Endothelial cell (in vitro differentiated cells): ENCODE data around the gene CD207. TPM values are rescaled to one million over a fixed set of nuclear protein-coding genes. Genes with fewer than 3 reads are reported as not detected.

Experiments used
- DNase-seq: peaks from one replicate; pipeline ENCODE4 v3.0.0; 2021; ENCODE audit warnings: low spot score
- H3K27ac Mint-ChIP-seq: one replicate; pipeline ENCODE4 v1.8.0; 2021; ENCODE audit warnings: mixed read lengths, inconsistent platforms; ENCODE audit not compliant: unreplicated experiment
- H3K27me3 Mint-ChIP-seq: one replicate; pipeline ENCODE4 v1.8.0; 2021; ENCODE audit warnings: mild to moderate bottlenecking, moderate library complexity, mixed read lengths, inconsistent platforms; ENCODE audit not compliant: unreplicated experiment
- H3K36me3 Mint-ChIP-seq: one replicate; pipeline ENCODE4 v1.8.0; 2021; ENCODE audit warnings: mild to moderate bottlenecking, low read depth, mixed read lengths, inconsistent platforms; ENCODE audit not compliant: unreplicated experiment
- H3K4me1 Mint-ChIP-seq: one replicate; pipeline ENCODE4 v1.8.0; 2021; ENCODE audit warnings: mild to moderate bottlenecking, mixed read lengths, inconsistent platforms; ENCODE audit not compliant: unreplicated experiment
- H3K4me3 Mint-ChIP-seq: one replicate; pipeline ENCODE4 v1.8.0; 2021; ENCODE audit warnings: mild to moderate bottlenecking, mixed read lengths, inconsistent platforms; ENCODE audit not compliant: unreplicated experiment
- H3K9me3 Mint-ChIP-seq: one replicate; pipeline ENCODE4 v1.8.0; 2021; ENCODE audit warnings: mixed read lengths, inconsistent platforms; ENCODE audit not compliant: unreplicated experiment
- CTCF ChIP-seq: fragments of 200-600 bp; sonication (generic); IDR thresholded peaks from one replicate; pipeline ENCODE4 v1.5.0; 2021; ENCODE audit warnings: antibody characterized with exemption; ENCODE audit not compliant: unreplicated experiment
- total RNA-seq: library from RNA; stranded (reverse); fragmentation: NEBNext Ultra II Directional; extraction: Animal tissue kit (Norgen Biotek cat#: 25700); gene quantifications from one replicate; pipeline ENCODE4 v1.2.1, GENCODE V29; 2021; ENCODE audit not compliant: unreplicated experiment

CD207 gene
- total RNA-seq, 1 donor from 2014 or later, result 0.74 TPM

- Mint-ChIP-seq H3K9me3 (no peaks in the 10 kb centered on the region), H3K4me1 (peaks cover 58% of the 10 kb centered on the region), H3K27me3 (peaks cover 6% of the 10 kb centered on the region), H3K36me3 (peaks cover 13% of the 10 kb centered on the region), H3K27ac (peak overlapping the region; percentile 93), H3K4me3 (peak overlapping the region; percentile 16)
- no peak for TF ChIP-seq CTCF
- no peak for DNase-seq
Observed at GRCh38 chr2:70829916-70830315, 5.7 kb downstream of the CD207 start.

- peak overlapping the region; percentile 71 for H3K4me3 Mint-ChIP-seq
- DNase-seq, result peak; percentile 20
- no peak for TF ChIP-seq CTCF
- peaks cover 6% of the 10 kb centered on the region for H3K27me3 Mint-ChIP-seq
- peaks cover 13% of the 10 kb centered on the region for H3K36me3 Mint-ChIP-seq
- peak overlapping the region; percentile 93 for H3K27ac Mint-ChIP-seq
- H3K4me1 Mint-ChIP-seq, result peaks cover 55% of the 10 kb centered on the region
- no peaks in the 10 kb centered on the region for H3K9me3 Mint-ChIP-seq
Observed at GRCh38 chr2:70828914-70829824, 6.4 kb downstream of the CD207 start.

GRCh38 chr2:70828115-70828514 lies 7.5 kb downstream of the CD207 start:
- Mint-ChIP-seq H3K27me3 (peaks cover 4% of the 10 kb centered on the region), H3K36me3 (peaks cover 7% of the 10 kb centered on the region), H3K4me1 (peaks cover 56% of the 10 kb centered on the region), H3K9me3 (no peaks in the 10 kb centered on the region), H3K4me3 (no peak overlapping the region), H3K27ac (no peak overlapping the region)
- no peak for TF ChIP-seq CTCF
- no peak for DNase-seq

- peaks cover 4% of the 10 kb centered on the region for H3K36me3 Mint-ChIP-seq
- no peaks in the 10 kb centered on the region for H3K9me3 Mint-ChIP-seq
- peak overlapping the region; percentile 54 for H3K4me3 Mint-ChIP-seq
- peaks cover 56% of the 10 kb centered on the region for H3K4me1 Mint-ChIP-seq
- peak overlapping the region; percentile 89 for H3K27ac Mint-ChIP-seq
- DNase-seq, result no peak
- TF ChIP-seq CTCF, result no peak
- peaks cover 4% of the 10 kb centered on the region for H3K27me3 Mint-ChIP-seq
Observed at GRCh38 chr2:70827388-70827787, 8.2 kb downstream of the CD207 start.

GRCh38 chr2:70826696-70827350 lies 8.8 kb downstream of the CD207 start:
- Mint-ChIP-seq H3K27ac (peak overlapping the region; percentile 89), H3K9me3 (no peaks in the 10 kb centered on the region), H3K4me3 (peak overlapping the region; percentile 54), H3K36me3 (peaks cover 4% of the 10 kb centered on the region), H3K27me3 (peaks cover 4% of the 10 kb centered on the region), H3K4me1 (peaks cover 52% of the 10 kb centered on the region)
- no peak for DNase-seq
- TF ChIP-seq CTCF, result no peak
